HPDE6-E6E7 (cell line): ENCODE data around the gene UBA6.
"Not testable (repeated sequence)": the region's sequence is repeated elsewhere in the genome, so short reads cannot be mapped to it uniquely, and the experiment has no call there.

ENCODE experiments used
- DNase-seq: peaks from one replicate; pipeline ENCODE4 v3.0.0; 2011; ENCODE audit warnings: missing footprints; ENCODE audit errors: extremely low spot score

The UBA6 gene

DNA sequence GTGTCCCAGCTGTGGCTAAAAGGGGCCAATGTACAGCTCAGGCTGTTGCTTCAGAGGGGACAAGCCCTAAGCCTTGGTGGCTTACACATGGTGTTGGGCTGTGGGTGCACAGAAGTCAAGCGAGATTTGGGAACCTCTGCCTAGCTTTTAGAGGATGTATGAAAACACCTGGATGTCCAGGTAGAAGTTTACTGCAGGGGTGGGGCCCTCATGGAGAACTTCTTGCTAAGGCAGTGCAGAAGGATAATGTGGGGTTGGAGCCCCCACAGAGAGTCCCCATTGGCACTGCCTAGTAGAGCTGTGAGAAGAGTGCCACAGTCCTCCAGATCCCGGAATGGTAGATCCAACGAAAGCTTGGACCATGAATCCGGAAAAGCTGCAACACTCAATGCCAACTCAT lies 40.5 kb downstream of the UBA6 start:
- no peak for DNase-seq

DNA sequence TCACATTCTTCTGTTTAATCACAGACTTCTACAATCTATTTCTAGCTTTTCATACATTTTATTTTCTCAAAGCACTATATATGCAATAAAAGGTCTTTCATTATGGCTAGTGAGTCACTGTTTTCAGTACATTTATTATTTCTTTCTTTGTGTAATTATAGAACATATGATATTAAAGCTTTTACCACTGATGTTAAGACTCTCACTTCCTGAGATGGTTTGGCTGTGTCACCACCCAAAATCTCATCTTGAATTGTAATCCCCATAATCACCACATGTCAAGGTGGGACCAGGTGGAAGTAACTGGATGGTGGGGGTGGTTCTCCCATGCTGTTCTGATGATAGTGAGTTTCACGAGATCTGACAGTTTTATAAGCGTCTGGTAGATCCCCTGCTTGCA lies 41.9 kb downstream of the UBA6 start:
- no peak for DNase-seq

DNA sequence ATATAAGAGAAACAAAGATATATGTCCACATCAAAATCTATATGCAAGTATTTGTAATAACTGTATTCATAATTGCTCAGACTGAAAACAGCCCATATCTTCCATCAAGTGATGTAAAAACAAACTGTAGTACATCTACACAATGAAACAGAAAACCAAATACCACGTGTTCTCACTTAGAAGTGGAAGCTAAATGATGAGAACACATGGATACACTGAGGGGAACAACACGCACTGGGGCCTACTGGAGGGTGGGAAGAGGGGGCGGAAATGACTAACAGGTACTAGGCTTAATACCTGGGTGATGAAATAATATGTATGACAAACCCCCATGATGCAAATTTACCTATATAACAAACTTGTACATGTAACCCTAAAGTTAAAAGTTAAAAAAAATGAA lies 42.7 kb downstream of the UBA6 start:
- DNase-seq = no peak

DNA sequence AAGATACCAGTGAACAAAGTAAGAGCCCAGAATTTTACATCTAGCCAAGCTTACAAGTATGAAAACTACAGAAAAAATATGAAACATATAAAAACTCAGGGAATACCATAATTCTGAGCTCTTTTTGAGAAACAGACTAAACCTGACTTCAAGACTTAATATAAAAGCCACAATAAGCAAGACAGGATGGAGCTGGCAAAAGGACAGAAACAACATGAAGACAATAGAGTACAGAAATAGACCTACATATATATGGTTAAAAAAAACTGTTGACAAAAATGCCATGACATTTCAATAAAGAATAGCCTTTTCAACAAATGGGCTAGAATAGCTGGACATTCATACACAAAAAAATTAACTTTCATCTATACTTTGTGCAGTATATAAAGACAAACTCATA lies 49.4 kb downstream of the UBA6 start:
- no peak for DNase-seq

DNA sequence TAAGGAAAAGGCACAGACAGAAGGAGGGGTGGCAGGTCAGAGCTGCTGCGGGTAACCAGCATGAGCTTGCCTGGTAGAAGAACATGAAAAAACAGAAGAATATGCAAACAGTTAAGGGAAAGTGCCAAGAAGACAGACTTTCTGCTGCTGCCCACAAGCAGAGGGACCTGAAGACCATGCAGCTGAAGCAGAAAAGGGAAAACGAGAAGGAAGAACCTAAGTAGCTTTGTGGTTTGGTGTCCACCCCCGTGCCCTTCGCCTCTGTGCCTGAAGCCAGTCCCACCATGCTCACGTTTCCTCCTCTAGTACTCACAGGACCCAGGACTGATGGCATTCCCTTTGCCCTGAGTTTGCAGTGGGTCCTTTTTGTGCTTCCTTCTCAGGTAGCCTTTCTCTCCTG lies 62.8 kb downstream of the UBA6 start:
- no peak for DNase-seq

DNA sequence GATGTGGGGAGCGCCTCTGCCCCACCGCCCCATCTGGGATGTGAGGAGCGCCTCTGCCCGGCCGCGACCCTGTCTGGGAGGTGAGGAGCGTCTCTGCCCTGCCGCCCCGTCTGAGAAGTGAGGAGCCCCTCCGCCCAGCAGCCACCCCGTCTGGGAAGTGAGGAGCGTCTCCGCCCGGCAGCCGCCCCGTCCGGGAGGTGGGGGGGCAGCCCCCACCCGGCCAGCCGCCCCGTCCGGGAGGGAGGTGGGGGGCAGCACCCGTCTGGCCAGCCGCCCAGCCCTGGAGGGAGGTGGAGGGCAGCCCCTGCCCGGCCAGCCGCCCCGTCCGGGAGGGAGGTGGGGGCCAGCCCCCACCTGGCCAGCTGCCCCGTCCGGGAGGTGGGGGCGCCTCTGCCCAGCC lies 64.0 kb downstream of the UBA6 start:
- DNase-seq = not testable (repeated sequence)

DNA sequence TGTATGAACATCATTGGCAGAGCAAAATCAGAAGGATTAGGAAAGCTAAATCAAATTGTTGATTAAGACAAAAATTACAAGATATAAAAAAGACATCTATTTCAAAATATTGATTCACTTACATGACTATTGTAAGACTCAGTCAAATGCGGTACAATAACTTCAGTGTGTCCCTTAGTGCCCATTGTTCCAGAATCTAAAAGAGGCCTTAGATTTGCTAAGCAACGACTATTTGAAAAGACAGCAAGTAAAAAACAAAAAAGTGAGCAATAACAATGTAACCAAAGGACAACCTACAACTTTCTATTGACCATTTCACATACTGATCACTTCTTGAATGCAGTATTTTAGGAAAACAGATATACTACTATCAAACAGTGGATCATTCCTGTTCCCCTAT lies 65.6 kb downstream of the UBA6 start:
- no peak for DNase-seq

DNA sequence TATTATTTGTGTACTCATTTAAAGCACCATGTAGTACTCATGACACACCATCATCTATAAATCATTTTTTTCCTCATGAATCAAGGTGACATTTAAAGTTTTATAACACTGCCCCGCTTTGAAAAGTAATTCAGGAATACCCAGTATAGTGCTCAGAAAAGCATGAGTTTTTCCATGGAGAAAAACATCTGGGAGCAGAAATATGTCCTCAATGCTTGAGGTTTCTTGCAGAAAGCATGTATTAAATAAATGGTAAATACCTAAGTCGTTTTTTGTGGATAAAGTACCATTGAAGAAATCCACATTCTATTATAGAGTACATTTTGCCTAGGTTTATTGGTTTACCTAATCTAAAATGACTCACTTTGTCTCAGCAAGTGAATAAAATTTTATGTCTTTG lies 66.2 kb downstream of the UBA6 start:
- DNase-seq = no peak

DNA sequence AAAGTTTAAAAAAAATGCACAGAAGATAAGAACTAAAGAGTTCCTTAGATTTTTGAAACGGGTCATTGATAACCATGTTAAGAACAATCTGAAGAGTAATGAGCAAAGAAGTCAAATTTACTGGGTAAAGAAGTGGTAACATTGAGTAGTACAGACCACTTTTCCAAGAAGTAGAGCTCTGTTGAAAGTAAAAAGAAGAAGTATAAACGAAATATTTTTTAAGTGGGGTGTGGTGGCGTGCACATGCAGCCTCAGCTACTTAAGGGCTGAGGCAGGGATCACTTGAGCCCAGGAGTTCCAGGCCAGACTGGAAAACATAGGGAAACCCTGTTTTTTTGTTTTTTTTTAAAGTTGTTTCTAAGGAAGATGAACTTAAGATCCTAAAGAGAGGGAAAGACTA lies 68.5 kb downstream of the UBA6 start:
- DNase-seq = no peak

DNA sequence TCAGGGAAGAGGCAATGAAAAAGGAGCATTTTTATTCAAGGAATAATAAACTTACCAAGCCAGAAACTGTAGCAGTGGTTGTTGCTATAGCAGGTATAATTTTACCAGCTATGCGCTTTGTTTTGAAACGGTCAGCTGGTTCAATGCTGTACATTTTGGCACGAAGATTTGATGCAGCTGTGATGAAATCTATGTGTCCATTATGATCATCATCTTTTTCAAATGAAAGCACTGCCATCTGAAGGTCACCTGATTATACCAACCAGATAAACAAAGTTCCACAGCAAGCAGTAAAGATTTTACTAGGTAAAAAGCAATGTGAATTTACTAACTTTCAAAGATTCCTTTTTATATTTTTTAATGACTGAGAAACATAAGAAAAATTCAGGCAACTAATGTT lies 76.0 kb downstream of the UBA6 start:
- DNase-seq = no peak

DNA sequence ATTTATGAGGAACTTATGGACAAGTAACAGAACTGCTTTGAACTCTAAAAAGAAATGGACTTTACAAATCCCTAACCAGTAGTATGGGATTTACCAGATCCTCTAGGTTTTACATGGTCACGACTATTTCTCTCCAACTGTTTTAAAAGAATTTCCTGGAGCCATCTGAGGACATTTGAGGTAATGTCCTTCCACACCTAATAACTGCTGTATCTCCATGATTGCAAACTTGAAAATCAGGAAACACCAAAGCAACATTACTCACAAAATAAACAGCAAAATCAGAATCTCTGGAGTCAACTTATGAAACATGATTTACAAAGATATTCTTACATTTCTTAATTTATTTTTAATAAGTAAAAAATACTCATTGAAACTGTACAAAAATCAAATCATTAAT lies 84.5 kb downstream of the UBA6 start:
- no peak for DNase-seq

DNA sequence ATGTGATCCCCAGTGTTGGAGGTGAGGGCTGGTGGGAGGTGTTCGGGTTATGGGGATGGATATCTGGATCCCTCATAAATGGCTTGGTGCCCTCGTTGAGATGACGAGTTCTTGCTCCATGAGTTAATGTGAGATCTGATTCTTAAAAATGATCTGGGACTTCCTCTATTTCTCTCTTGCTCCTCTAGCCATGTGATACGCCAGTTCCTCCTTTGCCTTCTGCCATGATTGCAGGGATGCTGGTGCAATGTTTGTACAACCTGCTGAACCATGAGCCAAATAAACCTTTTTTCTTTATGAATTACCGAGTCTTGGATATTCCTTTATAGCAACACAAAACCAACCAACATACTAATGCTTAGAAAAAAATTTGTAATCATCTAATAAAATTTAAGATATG lies 85.8 kb downstream of the UBA6 start:
- DNase-seq = no peak

DNA sequence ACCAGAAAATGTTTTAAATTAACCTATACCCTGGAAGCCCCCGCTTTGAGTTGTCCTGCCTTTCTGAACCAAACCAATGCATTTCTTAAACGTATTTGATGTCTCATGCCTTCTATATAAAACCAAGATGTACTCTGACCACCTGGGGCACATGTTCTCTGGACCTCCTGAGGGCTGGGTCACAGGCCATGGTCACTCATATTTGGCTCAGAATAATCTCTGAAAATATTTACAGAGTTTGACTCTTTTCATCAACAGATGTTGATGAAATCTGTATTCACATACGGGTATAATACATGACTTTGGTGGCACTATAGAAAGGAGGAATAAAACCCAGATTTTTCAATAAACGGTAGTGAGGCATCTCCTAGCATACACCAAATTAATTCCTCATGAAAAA lies 86.8 kb downstream of the UBA6 start:
- DNase-seq = no peak

DNA sequence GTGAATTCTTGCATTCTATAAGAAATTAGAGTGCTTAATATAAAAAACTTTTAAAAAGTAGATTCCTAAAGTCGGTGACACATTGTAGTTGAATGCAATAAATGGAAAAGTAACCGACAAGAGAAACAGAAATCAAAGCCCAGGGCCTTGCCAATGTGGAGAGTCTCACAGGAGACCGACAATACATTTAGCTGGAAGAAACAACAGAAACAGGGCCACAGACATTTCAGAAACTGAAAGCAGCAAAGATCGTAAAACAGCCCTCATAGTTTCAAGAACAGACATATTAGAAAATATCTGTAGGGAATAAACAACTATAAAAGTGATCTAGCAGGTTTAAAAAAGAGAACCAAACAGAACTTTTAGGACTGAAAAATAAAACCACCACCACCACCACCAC lies 92.9 kb downstream of the UBA6 start:
- no peak for DNase-seq

DNA sequence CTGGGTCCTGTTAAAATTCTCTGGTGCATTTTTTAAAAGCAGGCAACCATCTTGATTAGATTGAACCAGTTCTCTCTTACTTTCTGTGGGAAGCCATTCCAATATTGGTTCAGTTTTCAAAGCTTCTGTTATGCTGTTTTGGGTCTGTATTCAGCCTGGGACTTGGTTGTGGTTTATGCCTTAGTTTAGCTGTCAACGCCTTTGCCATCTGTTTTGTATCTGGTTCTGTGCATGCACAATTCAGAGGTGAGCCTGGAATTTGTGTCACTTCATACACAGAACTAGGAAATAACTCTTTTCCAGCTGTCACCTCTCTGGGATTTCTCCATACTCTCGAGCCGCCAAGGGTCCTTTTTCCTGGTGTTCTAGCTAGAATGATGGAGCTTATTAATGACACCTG lies 96.2 kb downstream of the UBA6 start:
- no peak for DNase-seq

DNA sequence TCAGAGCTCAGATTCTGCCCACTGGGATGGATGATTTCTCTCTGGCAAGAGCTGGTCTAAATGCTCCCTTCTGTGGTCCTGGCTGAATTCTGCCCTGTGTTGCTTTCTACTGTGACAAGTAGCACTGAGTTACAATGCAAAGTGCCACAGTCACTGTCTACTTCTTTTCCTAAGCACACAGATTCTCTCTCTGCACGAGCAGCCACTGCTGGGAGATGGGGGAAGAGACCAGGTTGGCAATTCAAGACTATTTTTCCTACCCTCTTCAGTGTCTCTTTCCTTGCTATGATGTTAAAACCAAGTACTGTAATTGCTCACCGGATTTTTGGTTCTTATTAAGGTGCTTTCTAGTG lies 97.0 kb downstream of the UBA6 start:
- no peak for DNase-seq

DNA sequence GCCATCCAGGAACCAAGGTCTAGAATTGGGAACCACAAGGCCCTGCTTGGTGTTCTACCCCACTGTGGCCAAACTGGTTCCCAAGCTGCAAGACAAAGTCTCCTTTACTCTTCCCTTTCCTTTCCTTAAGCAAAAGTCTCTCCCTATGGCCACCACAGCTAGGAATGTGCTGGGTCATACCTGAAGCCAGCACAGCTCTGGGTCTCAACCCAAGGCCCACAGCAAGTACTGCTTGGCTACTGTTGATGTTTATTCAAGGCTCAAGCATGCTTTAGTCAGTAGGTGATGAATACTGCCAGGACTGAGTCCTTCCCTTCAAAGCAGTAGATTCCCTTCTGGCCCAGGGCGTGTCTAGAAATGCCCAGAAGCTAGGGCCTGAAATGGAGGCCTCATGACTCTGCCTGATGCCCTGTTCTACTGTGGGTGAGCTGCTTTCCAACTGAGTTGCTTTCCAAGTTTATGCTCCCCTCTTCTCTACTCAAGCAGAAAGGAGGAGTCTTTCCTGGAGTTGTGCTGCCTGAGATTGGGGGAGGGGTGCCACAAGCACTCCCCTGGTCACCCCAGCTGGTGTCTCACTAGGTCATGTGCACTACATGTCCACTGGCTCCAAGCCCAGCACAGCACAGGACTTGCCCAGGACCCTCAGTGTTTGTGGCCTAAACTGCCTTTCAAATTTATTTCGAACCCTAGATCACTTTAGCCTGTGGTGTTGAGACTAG lies 97.5 kb downstream of the UBA6 start:
- no peak for DNase-seq

DNA sequence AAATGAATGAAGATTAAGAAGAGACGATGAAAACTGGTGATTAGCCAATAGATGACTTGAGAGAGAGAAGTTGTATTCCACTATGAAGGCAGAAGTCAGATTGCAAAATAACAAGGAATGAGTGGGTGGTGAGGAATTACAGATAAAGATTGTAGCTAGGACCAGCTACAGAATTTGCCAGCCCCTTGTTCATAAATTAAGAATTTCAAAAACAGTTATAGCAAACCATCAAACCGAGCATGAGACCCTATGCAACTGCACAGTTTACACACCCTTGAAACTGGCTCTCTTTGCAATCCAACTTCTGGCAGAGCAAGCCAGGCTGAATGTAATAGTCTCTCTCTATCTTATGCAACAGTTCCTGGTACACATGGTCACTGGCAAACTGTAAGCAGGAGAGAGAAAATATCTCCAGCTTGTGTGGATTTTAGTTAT lies 107.2 kb downstream of the UBA6 start:
- no peak for DNase-seq

DNA sequence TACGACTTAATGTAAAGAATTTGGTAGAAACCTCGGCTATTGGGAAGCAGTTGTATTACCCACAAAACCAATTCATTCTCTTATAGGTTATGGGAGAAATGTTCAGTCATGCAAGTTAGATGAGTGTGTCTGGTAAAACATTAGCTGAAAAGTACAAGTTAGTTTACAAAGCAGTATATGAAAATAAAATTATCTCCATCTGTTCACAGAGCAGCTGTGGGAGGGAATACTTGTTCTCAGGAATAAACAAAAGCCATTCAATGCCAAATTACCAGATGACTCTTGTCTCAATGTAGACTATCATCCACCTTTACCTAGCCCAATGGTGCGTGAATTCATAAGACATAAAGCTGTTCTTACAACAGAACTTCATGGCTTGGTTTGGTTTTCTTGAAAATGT lies 113.8 kb downstream of the UBA6 start:
- DNase-seq = no peak

DNA sequence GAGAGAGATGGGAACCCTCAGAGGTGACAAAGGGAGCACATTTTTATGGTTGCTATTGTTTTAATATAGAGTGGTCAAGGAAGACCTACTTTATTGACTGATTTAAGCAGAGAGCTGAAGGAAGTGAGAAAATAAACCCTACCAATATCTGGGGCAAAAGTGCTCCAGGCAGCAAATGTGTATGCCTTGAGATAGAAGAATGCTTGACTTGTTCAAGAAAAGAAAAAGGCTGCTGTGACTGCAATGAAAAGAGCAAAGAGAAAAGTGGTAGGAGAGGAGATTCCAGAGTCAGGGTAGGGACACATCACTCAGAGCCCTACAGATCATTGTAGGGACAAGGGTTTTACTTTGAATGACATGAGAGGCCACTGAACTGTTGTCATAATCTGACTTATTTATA lies 116.5 kb downstream of the UBA6 start:
- no peak for DNase-seq

DNA sequence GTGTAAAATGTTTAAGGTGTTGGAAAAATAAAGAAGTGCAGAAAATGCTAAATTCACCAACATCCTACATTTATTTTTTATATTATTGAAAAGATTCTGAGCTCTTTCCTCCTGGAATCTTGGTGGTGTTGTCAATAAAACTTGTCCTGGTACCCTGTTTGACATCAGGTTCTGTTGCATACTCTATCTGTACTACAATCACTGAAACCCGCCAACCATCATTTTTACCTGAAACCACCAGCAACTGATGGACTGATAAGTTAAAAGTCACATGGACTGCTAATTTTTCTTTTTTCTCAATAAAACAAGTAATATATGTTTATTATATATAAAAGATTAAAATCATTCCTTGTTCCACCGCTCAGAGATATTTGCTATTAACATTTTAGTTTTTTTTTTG lies 119.0 kb downstream of the UBA6 start:
- no peak for DNase-seq

DNA sequence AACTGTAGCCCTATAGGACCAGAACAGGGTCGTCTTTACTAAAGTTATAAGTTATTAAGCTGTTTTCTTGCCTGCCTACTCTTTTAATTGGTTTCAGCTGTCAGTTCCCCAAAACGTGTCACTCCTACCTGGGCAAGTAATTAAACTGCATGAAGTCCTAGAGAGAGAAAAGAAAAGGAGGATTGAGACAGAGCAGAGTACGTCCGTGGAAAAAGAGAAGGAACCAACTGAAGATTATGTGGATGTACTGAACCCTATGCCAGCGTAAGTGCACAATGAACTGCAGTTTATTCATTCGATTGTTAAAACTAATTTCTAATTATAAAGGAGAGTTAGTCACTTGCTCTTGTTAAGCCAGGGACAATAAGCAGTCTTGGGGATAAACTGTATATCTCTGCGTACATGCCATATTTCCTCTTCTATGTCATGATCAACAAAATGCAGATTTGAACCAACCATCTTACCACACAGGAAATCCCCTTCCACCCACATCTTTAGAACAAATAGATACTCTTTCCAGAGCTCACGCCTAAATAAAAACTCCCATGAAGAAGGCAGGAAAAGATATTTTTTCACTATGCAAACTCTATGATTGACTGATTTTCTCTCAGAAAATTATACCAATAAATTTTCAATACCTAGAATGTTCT lies 119.6 kb downstream of the UBA6 start:
- DNase-seq = no peak

DNA sequence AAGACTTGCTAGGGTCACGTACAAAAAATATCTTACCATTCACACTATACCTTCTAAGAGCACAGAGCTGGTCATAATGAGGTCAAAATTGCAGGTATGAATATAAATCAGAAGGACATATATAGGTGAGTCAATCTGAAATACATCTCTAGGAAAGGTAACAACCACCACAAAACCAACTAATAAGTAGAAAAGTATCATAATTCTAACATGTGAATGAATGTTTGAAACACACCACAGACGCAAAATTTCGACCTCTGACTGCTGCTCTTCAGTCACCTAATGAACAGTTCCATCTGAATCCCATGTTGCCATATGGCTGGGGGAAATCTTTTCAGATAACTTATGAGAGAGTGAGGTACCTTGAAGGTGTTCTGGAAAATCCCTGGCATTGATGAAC lies 120.4 kb downstream of the UBA6 start:
- no peak for DNase-seq

DNA sequence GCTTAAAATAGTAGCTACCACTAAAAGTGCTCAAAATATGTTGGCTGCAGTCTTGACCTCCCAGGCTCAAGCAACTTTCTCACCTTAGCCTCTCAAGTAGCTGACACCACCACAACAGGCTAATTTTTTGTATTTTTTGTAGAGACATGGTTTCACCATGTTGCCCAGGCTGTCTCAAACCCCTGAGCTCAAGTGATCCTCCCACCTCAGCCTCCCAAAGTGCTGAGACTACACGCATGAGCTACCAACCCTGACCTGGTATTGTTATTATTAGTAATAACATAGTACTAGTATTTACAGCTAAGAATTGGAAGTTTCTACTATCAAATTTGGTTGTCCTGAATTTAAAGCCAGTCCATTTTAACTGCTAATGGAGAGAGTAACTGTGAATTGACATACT lies 124.4 kb downstream of the UBA6 start:
- no peak for DNase-seq
